Measurements from ENCODE around the gene TEKT3. TPM values are rescaled to one million over a fixed set of nuclear protein-coding genes. Genes with fewer than 3 reads are reported as not detected.
A peak's percentile ranks its signal among the peaks of the same experiment; 100 is the strongest.

Gene TEKT3
- polyA plus RNA-seq, 4 donors: 1.2 to 1.6 (median 1.2) TPM

DNA sequence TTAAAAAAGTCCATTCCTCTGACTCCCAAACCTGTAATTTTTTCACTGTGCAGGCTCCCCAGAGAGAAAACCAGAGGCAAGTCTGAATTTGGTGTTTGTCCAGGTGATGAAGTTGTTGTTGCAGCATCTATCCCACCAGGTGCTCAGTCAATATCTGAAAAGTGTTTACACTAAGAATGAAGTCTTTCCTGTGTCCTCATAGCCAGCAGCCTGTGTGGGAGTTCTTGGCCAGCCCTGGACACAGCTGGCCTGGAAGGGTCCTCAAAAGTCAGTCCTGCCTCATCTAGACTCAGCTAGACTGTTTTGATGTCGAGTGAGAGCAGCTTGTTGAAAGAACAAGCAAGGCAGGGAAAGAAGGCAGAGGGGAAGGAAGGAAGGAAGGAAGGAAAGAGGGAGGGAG lies 72.9 kb downstream of the TEKT3 start:
- DNase-seq (ENCODE audit: low read depth in 4 of 4, low spot score in 3 of 4): no peak

DNA sequence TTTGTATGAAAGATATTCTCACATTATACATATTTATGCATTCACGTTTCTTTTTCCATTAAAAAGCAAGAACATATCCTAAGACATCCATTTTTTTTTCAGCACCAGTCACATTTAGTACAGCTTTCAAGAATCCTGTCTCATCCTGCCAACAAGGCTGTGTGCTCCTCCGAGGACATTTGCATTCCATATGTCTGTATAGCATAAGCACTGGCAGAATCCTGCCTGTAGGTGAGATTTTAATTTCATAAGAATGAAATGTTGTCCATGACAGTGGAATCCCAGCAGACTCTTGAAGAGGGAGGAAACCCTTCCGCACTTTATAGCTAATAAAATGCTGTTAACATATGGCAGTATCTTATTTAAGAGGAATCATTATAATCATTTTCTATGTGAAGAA lies 73.4 kb downstream of the TEKT3 start:
- DNase-seq (ENCODE audit: low read depth in 4 of 4, low spot score in 3 of 4): no peak

DNA sequence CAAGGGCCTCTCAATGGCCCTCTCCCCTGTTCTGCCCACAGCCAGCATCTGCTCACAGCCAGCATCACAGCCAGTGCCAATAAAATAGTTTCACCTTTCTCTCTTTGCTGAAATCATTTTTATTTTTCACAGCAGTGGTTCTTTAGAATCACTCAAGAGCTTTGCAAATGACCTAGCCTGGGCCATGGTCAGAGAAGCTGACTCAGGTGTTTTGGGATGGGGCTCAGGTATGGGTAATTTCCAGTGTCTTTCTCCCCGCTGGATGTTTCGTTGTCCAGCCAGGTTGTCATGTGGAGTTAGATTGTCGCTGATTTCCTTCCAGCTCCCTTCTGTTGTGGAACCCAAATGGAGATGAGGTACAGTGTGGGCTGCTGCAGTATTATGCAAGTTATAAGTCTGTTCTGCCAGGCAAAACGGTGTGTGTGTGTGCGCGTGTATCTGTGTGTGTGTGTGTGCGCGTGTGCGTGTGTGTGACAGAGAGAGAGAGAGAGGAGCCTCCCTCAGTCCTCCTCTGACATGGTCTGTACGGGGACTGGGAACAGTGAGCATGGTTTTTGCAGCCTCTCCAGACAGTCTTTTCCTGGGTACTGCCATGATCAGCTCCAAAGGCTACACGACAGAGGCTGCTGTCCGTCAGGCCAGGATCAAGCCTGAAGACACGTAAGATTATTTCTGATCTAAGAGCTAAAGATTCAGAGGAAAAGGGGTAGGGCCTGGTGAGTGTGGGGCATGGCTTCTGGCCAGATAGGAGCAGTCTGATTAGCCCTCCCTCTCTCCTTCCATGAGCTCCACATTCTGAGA lies 74.9 kb downstream of the TEKT3 start:
- no peak for DNase-seq (ENCODE audit: low read depth in 4 of 4, low spot score in 3 of 4)

- no peak for DNase-seq (ENCODE audit: low read depth in 4 of 4, low spot score in 3 of 4)
Observed at GRCh38 chr17:15265131-15265530, 76.3 kb downstream of the TEKT3 start, which contains the start of gene PMP22. PMP22 (minus strand) TSS chr17:15265326; CDS start chr17:15260727, 4,599 bp downstream.

DNA sequence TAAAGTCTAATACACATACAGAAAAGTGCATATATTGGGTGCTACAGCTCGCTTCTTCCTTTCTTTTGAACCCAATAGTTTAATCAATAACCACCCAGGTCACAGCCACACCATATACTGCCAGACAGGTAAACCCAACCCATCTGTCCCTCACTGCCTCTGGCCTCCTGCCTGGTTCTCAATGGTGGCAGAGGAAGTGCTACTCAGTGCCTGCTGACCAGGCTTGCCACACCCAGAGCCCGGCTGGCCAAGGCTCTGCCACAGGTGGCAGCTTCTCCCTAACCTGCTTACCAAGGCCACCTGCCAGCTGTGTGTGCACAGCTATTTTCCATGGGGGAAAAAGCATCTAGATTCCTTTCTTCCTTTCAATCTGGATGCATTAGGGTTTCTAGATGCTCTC lies 76.9 kb downstream of the TEKT3 start:
- no peak for DNase-seq (ENCODE audit: low read depth in 4 of 4, low spot score in 3 of 4)

GRCh38 chr17:15263680-15264079 lies 77.7 kb downstream of the TEKT3 start:
- no peak for DNase-seq (ENCODE audit: low read depth in 4 of 4, low spot score in 3 of 4)

DNA sequence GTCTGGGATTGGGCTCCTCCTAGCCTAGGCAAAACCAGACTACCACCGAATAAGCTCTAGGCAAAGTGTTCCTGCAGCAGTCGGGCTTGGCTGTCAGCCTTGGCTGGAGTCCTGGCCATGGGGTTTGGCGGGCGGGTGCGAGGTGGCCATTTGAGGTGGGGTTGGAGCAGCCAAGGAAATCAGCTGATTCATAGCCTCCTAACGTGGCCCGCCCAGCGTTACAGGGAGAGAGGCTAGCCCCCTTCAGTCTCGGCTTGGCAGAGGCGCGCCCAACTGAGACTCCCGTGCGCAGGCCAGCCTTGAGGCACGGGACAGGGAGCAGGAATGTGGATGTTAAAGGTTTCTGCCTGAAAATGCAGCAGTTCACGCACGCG lies 78.2 kb downstream of the TEKT3 start:
- peak in 2 of 4 donors; percentile 25 to 50 for DNase-seq (ENCODE audit: low read depth in 4 of 4, low spot score in 3 of 4)

- DNase-seq (ENCODE audit: low read depth in 4 of 4, low spot score in 3 of 4): peak in 2 of 4 donors; percentile 47 to 70
Observed at GRCh38 chr17:15262291-15263205, 78.8 kb downstream of the TEKT3 start.

- peak in 1 of 4 donors; percentile 21 for DNase-seq (ENCODE audit: low read depth in 4 of 4, low spot score in 3 of 4)
Observed at GRCh38 chr17:15261802-15262290, 79.6 kb downstream of the TEKT3 start.

DNA sequence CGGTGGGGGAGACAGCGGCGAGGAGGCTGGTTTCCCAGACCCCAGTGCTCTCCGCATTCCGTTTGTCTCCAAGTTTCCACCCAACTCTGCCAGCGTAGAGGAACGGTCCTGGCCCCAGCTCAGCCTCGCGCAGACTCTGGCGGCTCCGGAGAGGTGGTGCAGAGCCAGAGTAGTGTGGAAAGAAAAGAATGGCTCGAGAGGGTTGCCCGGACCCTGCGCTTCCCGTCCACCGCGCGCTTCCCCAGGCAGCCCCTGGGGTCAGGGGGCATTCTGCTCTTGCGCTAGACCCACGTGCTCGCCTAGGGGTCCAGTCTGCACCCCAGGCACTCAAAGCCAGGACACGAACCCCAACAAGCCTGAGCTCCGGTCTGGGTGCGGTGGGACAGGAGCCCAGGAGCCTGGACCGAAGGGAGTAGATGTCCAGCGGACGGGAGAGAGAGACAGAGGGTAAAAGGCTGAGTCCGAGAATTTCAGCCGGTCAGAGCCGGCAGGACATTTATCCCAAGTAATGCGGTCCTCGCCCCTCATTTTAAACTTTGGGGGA lies 80.1 kb downstream of the TEKT3 start:
- DNase-seq (ENCODE audit: low read depth in 4 of 4, low spot score in 3 of 4): peak in 2 of 4 donors; percentile 12 to 27

GRCh38 chr17:15260376-15261257 lies 80.8 kb downstream of the TEKT3 start:
- peak; percentile 74 to 82 (median 78) for DNase-seq (ENCODE audit: low read depth in 4 of 4, low spot score in 3 of 4)

- no peak for DNase-seq (ENCODE audit: low read depth in 4 of 4, low spot score in 3 of 4)
Observed at GRCh38 chr17:15257796-15258512, 83.4 kb downstream of the TEKT3 start.

- DNase-seq (ENCODE audit: low read depth in 4 of 4, low spot score in 3 of 4): peak in 2 of 4 donors; percentile 57 to 60
Observed at GRCh38 chr17:15257258-15257788, 84.1 kb downstream of the TEKT3 start.

DNA sequence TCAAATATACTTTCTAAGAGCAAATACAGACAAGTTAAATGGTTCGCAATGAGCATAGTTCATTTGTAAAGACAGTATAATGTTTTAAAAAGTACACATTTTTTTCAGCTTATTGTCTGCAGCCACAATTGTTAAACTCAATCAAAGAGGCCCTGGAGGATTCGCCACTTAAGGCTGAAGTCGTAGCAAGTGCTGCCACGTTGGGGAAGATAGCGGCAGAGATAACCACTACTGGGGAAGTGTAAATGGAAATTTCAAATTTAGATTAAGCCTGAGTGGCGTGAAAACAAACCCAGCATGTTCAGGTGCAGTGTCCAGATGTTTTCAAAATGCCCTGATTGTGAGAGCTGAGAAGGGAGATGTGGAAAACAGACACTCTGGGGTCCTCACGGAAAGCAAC lies 84.7 kb downstream of the TEKT3 start:
- no peak for DNase-seq (ENCODE audit: low read depth in 4 of 4, low spot score in 3 of 4)

DNA sequence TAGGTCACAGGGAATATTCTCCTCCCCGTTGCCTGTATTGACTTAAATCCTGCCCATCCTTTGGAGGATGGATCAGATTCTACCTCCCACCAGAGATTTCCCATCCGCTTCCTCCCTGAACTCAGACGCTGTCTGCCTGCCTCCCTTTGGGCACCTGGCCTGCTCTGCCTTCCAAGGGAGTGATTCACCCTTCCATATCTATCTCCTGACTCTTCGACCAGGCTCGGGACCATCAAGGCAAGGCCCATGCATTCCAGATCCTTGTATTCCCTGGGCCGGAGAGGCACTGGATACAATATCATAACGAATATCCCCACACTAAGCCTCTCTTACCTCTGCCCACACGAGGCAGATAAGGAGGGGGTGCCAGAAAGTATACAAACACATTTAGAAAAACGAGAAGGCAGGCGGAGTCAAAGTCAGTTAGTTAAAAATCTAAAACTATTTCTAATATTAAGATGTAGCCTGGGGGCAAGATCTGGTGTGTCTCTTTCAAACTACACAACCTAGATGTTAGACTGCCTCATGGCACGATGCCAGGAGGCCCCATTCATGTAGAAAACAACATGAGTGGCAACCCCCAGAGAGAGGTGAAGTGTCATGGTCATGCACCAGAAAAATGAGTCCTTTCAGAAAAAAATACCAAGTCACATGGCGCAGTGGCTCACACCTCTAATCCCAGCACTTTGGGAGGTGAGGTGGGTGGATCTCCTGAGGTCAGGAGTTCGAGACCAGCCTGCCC lies 85.5 kb downstream of the TEKT3 start:
- no peak for DNase-seq (ENCODE audit: low read depth in 4 of 4, low spot score in 3 of 4)
